IMR-90 (cell line): ENCODE results near the gene EXOSC3. TPM values are rescaled to one million over a fixed set of nuclear protein-coding genes. Genes with fewer than 3 reads are reported as not detected.

Experiments used
- ATAC-seq: fragments of 200-7000 bp; cut with Tn5 transposase; 2 replicates; pipeline ENCODE4 v1.9.1; 2020; ENCODE audit warnings: low read depth, mild to moderate bottlenecking, moderate library complexity
- Bru-seq: library from RNA; stranded (reverse); fragments of 400-500 nt; gene quantifications from one replicate; lab custom pipeline; 2021; lab: Mats Ljungman, UMichigan
- BruChase-seq, 2 experiments: library from RNA; stranded (reverse); fragments of 400-500 nt; gene quantifications; one replicate each; lab custom pipeline; 2021; lab: Mats Ljungman, UMichigan
- BruUV-seq: library from RNA; stranded (reverse); fragments of 400-500 nt; replicated peaks from 2 replicates; lab custom pipeline; 2021; lab: Mats Ljungman, UMichigan
- CTCF ChIA-PET: fragments of 300-600 bp; formaldehyde crosslinking; extraction: SDS; loops from one replicate; lab custom pipeline; 2021; ENCODE audit warnings: antibody characterized with exemption; lab: Yijun Ruan, JAX
- POLR2A ChIA-PET: fragments of 300-600 bp; sonication (Branson Sonifier 250); formaldehyde crosslinking; loops from one replicate; lab custom pipeline; 2022; ENCODE audit warnings: antibody characterized with exemption; ENCODE audit not compliant: unreplicated experiment; lab: Charles Lee
- DNase-seq: peaks from one replicate; pipeline ENCODE4 v3.0.0; 2013
- H2AFZ ChIP-seq: replicated peaks from 2 replicates; pipeline ENCODE3; 2013; ENCODE audit warnings: low read length, mild to moderate bottlenecking; ENCODE audit not compliant: poor library complexity
- H2AK5ac ChIP-seq: 2 replicates; pipeline ENCODE4 v1.6.1; 2013; ENCODE audit warnings: low read depth, low read length, inconsistent platforms
- H2AK9ac ChIP-seq: replicated peaks from 2 replicates; pipeline ENCODE3; 2013; ENCODE audit warnings: mild to moderate bottlenecking, low read depth, low read length, moderate library complexity; ENCODE audit not compliant: poor library complexity
- H2BK120ac ChIP-seq: 2 replicates; pipeline ENCODE4 v1.6.1; 2013; ENCODE audit warnings: low read depth, low read length, inconsistent platforms
- H2BK15ac ChIP-seq: 3 replicates; pipeline ENCODE4 v1.6.1; 2013; ENCODE audit warnings: low read depth, low read length, inconsistent platforms
- H2BK20ac ChIP-seq: 2 replicates; pipeline ENCODE4 v1.6.1; 2013; ENCODE audit warnings: low read depth, mild to moderate bottlenecking, inconsistent platforms, low read length, moderate library complexity
- H2BK5ac ChIP-seq: 2 replicates; pipeline ENCODE4 v1.6.1; 2013; ENCODE audit warnings: mild to moderate bottlenecking, low read depth, low read length, inconsistent platforms; ENCODE audit not compliant: poor library complexity, severe bottlenecking
- H3K14ac ChIP-seq: replicated peaks from 2 replicates; pipeline ENCODE4 v1.6.1; 2013; ENCODE audit warnings: low read depth, low read length, inconsistent platforms
- H3K18ac ChIP-seq: 2 replicates; pipeline ENCODE4 v1.6.1; 2013; ENCODE audit warnings: low read depth, low read length, control low read depth
- H3K23ac ChIP-seq: 2 replicates; pipeline ENCODE4 v1.6.1; 2013; ENCODE audit warnings: low read depth, low read length, inconsistent platforms
- H3K27ac ChIP-seq: 2 replicates; pipeline ENCODE4 v1.5.1; 2013; ENCODE audit warnings: mild to moderate bottlenecking, control low read depth, low read length; ENCODE audit not compliant: insufficient read depth
- H3K27me3 ChIP-seq: 2 replicates; pipeline ENCODE4 v1.6.1; 2013; ENCODE audit warnings: low read length; ENCODE audit not compliant: control insufficient read depth, insufficient read depth
- H3K36me3 ChIP-seq: 2 replicates; pipeline ENCODE4 v1.6.1; 2013; ENCODE audit warnings: low read length, mixed read lengths; ENCODE audit not compliant: control insufficient read depth, insufficient read depth
- H3K4ac ChIP-seq: 2 replicates; pipeline ENCODE4 v1.6.1; 2013; ENCODE audit warnings: low read depth, low read length, inconsistent platforms
- H3K4me1 ChIP-seq: 2 replicates; pipeline ENCODE4 v1.6.1; 2013; ENCODE audit warnings: low read length, mixed read lengths; ENCODE audit not compliant: control insufficient read depth, insufficient read depth
- H3K4me2 ChIP-seq: 2 replicates; pipeline ENCODE4 v1.6.1; 2013; ENCODE audit warnings: low read depth, mild to moderate bottlenecking, control low read depth, low read length, moderate library complexity
- H3K4me3 ChIP-seq: 2 replicates; pipeline ENCODE4 v1.5.1; 2013; ENCODE audit warnings: low read depth, mild to moderate bottlenecking, control low read depth, low read length, moderate library complexity; ENCODE audit not compliant: insufficient read depth
- H3K56ac ChIP-seq: 2 replicates; pipeline ENCODE4 v1.6.1; 2013; ENCODE audit warnings: low read length, inconsistent platforms; ENCODE audit not compliant: insufficient read depth; ENCODE audit errors: extremely low read depth
- H3K79me1 ChIP-seq, 2 experiments: 2 replicates each; pipeline ENCODE4 v1.6.1; 2013; ENCODE audit warnings: low read length in 2 of 2, inconsistent platforms in 1 of 2, low read depth in 1 of 2
- H3K9ac ChIP-seq: 2 replicates; pipeline ENCODE4 v1.6.1; 2013; ENCODE audit warnings: low read depth, low read length, control low read depth
- H3K9me1 ChIP-seq: 2 replicates; pipeline ENCODE4 v1.6.1; 2013; ENCODE audit warnings: low read length, inconsistent platforms; ENCODE audit not compliant: insufficient read depth
- H3K9me3 ChIP-seq: 2 replicates; pipeline ENCODE4 v1.6.1; 2013; ENCODE audit warnings: low read length; ENCODE audit not compliant: control insufficient read depth, insufficient read depth
- H4K20me1 ChIP-seq: 2 replicates; pipeline ENCODE4 v1.6.1; 2013; ENCODE audit warnings: low read length, inconsistent platforms; ENCODE audit not compliant: insufficient read depth
- H4K5ac ChIP-seq: 2 replicates; pipeline ENCODE4 v1.6.1; 2013; ENCODE audit warnings: mild to moderate bottlenecking, low read depth, low read length, control low read depth
- H4K8ac ChIP-seq, 2 experiments: 2 replicates each; pipeline ENCODE4 v1.6.1; 2013; ENCODE audit warnings: low read depth in 2 of 2, low read length in 2 of 2, control low read depth in 1 of 2, inconsistent platforms in 1 of 2
- H4K91ac ChIP-seq: 2 replicates; pipeline ENCODE4 v1.6.1; 2013; ENCODE audit warnings: low read depth, low read length, inconsistent platforms; ENCODE audit not compliant: insufficient read depth
- BHLHE40 ChIP-seq: fragments of 150-350 bp; IDR thresholded peaks from 2 replicates; pipeline ENCODE4 v1.6.1; 2016; ENCODE audit warnings: mild to moderate bottlenecking, low read depth, low read length
- CTCF ChIP-seq: conservative IDR thresholded peaks from 2 replicates; pipeline ENCODE4 v1.5.1; 2012; ENCODE audit warnings: mild to moderate bottlenecking, low read depth, low read length, improper control_type of control experiment
- ELK1 ChIP-seq: fragments of 150-350 bp; IDR thresholded peaks from 2 replicates; pipeline ENCODE4 v1.6.1; 2016; ENCODE audit warnings: low read depth, mild to moderate bottlenecking, low read length, moderate library complexity, borderline replicate concordance
- MAFK ChIP-seq: IDR thresholded peaks from 2 replicates; pipeline ENCODE4 v1.6.1; 2012; ENCODE audit warnings: low read depth, low read length, improper control_type of control experiment
- MXI1 ChIP-seq: IDR thresholded peaks from 2 replicates; pipeline ENCODE4 v1.6.1; 2012; ENCODE audit warnings: low read depth, mild to moderate bottlenecking, low read length, moderate library complexity, borderline replicate concordance
- NFE2L2 ChIP-seq: fragments of 150-350 bp; IDR thresholded peaks from 2 replicates; pipeline ENCODE4 v1.6.1; 2016; ENCODE audit warnings: low read depth, mild to moderate bottlenecking, low read length
- POLR2A ChIP-seq: IDR thresholded peaks from 2 replicates; pipeline ENCODE4 v1.6.1; 2012; ENCODE audit warnings: mild to moderate bottlenecking, low read depth, low read length
- RAD21 ChIP-seq: IDR thresholded peaks from 2 replicates; pipeline ENCODE4 v1.6.1; 2012; ENCODE audit warnings: low read length, improper control_type of control experiment
- RFX5 ChIP-seq: IDR thresholded peaks from 2 replicates; pipeline ENCODE4 v1.8.0; 2012; ENCODE audit warnings: low read depth, mild to moderate bottlenecking, low read length, moderate library complexity
- USF2 ChIP-seq: fragments of 150-350 bp; IDR thresholded peaks from 2 replicates; pipeline ENCODE4 v1.6.1; 2017; ENCODE audit warnings: mild to moderate bottlenecking, antibody characterized with exemption, low read length, low read depth
- whole genome bisulfite sequencing, 2 experiments: methylation state at CpG; one replicate each; pipeline versions ENCODE4 v1.1.5 to v1.1.7; 2013; ENCODE audit warnings: missing lambda C conversion rate in 2 of 2; ENCODE audit not compliant: insufficient read length in 1 of 2; ENCODE audit errors: extremely low coverage in 2 of 2; 5-methylcytosine and 5-hydroxymethylcytosine counted together
- dilution Hi-C: fragments of 300-500 bp; cut with HindIII; formaldehyde crosslinking; loops from one replicate; pipeline ENCODE4 v1.14.3; 2018; ENCODE audit warnings: low sequenced_read_pairs; ENCODE audit not compliant: unreplicated experiment
- in situ Hi-C: fragments of 300-500 bp; cut with MboI; formaldehyde crosslinking; loops from 3 replicates; pipeline ENCODE4 v1.14.3; 2019; ENCODE audit warnings: low sequenced_read_pairs, inconsistent platforms, mixed read lengths
- intact Hi-C: fragments of 100-400 bp; cut with micrococcal nuclease; formaldehyde crosslinking; loops from 2 replicates; pipeline ENCODE4 v1.10.0; 2022
- long read RNA-seq: library from polyadenylated mRNA; unstranded; transcript quantifications from one replicate; pipeline ENCODE4 v2.0.0, GENCODE V29; 2021; ENCODE audit not compliant: unreplicated experiment
- polyA plus RNA-seq, 3 experiments: library from polyadenylated mRNA; depleted of rRNA; stranded (reverse); fragments of >200 nt; gene quantifications; 2 replicates each; pipeline ENCODE4 v1.2.3, GENCODE V29; 2012; ENCODE audit warnings: low replicate concordance in 1 of 3
- total RNA-seq: library from RNA; depleted of rRNA; stranded (reverse); fragments of >200 nt; gene quantifications from 2 replicates; pipeline ENCODE4 v1.2.3, GENCODE V29; 2012; rRNA removed

EXOSC3 gene
- total RNA-seq = 27.1 and 58.6 TPM in 2 replicates
- 28.9 and 37.2 TPM in 2 replicates for polyA plus RNA-seq (2012; rRNA removed)
- 26.9 and 45.4 TPM in 2 replicates for polyA plus RNA-seq (2012; cell fraction: cytosol; rRNA removed)
- 7.3 and 15.4 TPM in 2 replicates for polyA plus RNA-seq (2012; cell fraction: nucleus; rRNA removed; ENCODE audit: low replicate concordance)
- percentile 91 among the genes with signal in this experiment for Bru-seq, nascent RNA
- percentile 95 among the genes with signal in this experiment for BruChase-seq, experiment 1, labeled RNA remaining after a 6-hour chase
- percentile 96 among the genes with signal in this experiment for BruChase-seq, experiment 2, labeled RNA remaining after a 2-hour chase
- long read RNA-seq, transcript EXOSC3-201 (4 exons, 1,806 nt) = major isoform, 18 of 27 reads
- long read RNA-seq, partial matches to known transcripts = 0 of 27 reads
- long read RNA-seq, other reads (novel, unspliced or antisense) = 5 of 27 reads

GRCh38 chr9:37784616-37785483 is at the start of gene EXOSC3:
EXOSC3 (minus strand) TSS chr9:37785064; CDS start chr9:37785044, 20 bp downstream.
- Histone ChIP-seq H4K8ac (peak within 1 kb of the TSS; percentile 26 to 98), H3K14ac (peak within 1 kb of the TSS; percentile 95), H4K20me1 (peaks cover 14% of the 10 kb centered on the region; the same call in 1 of the 2 replicates), H3K18ac (peak within 1 kb of the TSS; percentile 54), H3K27me3 (no peaks in the 10 kb centered on the region), H3K27ac (peak within 1 kb of the TSS; percentile 95), H4K5ac (peak within 1 kb of the TSS; percentile 97), H2AK5ac (peak within 1 kb of the TSS; percentile 82), H3K4me1 (peaks cover 3% of the 10 kb centered on the region; the same call in 1 of the 2 replicates), H3K9ac (peak within 1 kb of the TSS; percentile 97), H3K4ac (peak within 1 kb of the TSS; percentile 92), H3K23ac (peak within 1 kb of the TSS; percentile 93), H3K56ac (peak within 1 kb of the TSS; percentile 81), H2BK5ac (peak within 1 kb of the TSS; percentile 83), H2AFZ (peak within 1 kb of the TSS; percentile 100), H3K79me1 (peaks cover 29 to 42% of the 10 kb centered on the region in 2 experiments), H4K91ac (peak within 1 kb of the TSS; percentile 63), H2BK120ac (peak within 1 kb of the TSS; percentile 59), H3K36me3 (peaks cover 13% of the 10 kb centered on the region), H3K4me3 (peak within 1 kb of the TSS; percentile 94), H2BK15ac (no peak within 1 kb of the TSS), H3K9me1 (peaks cover 2% of the 10 kb centered on the region; the same call in 1 of the 2 replicates), H2BK20ac (no peak within 1 kb of the TSS), H3K9me3 (no peaks in the 10 kb centered on the region), H2AK9ac (peak within 1 kb of the TSS; percentile 99), H3K4me2 (peak within 1 kb of the TSS; percentile 97)
- DNase-seq (peak; percentile 90), ATAC-seq (peak; percentile 90)
- in situ Hi-C loops (no loop called here), dilution Hi-C loops (no loop called here), intact Hi-C loops (loop anchor here (2.0 kb wide), 2 partner anchors 38 to 194 kb away; no protein-coding TSS in a partner anchor)
- BruUV-seq = no TSS peak
- POLR2A ChIA-PET = interaction anchor here (0.6 to 1.0 kb wide), 4 partner anchors 11 to 444 kb away, joined by 3 to 6 read pairs (median 4); no protein-coding TSS in a partner anchor
- 0% methylated on average over 37 of the region's 73 CpGs; no CpG with 5 or more reads in 1 of the 2 experiments for WGBS, 2 experiments
- CTCF ChIA-PET = interaction anchor here (0.9 kb wide), 1 partner anchor 9 kb away, joined by 3 read pairs; no protein-coding TSS in a partner anchor
- peak; percentile 68; the same call in 1 of the 2 replicates for TF ChIP-seq POLR2A
- TF ChIP-seq RFX5 = no peak
- TF ChIP-seq BHLHE40 = no peak
- no peak for TF ChIP-seq MAFK
- TF ChIP-seq CTCF = 0 out of 2 replicates have a peak, but pooled peaks have one; percentile 4
- TF ChIP-seq NFE2L2 = no peak
- TF ChIP-seq RAD21 = peak; percentile 9
- peak; percentile 63 for TF ChIP-seq USF2
- peak; percentile 26; the same call in 1 of the 2 replicates for TF ChIP-seq MXI1
- TF ChIP-seq ELK1 = no peak
